ELF-1 (cell line): ENCODE data around the gene TSHZ2.
A peak's percentile ranks its signal among the peaks of the same experiment; 100 is the strongest.
"Not testable (repeated sequence)": the region's sequence is repeated elsewhere in the genome, so short reads cannot be mapped to it uniquely, and the experiment has no call there.

Source experiments
- DNase-seq: peaks from one replicate; pipeline ENCODE4 v3.0.0-alpha.2; 2016; ENCODE audit warnings: low read depth, low spot score

TSHZ2 gene

GRCh38 chr20:53303413-53303760 is 331.2 kb downstream of the TSHZ2 start:
- DNase-seq: no peak

GRCh38 chr20:53304146-53304545 is 332.0 kb downstream of the TSHZ2 start:
- no peak for DNase-seq

GRCh38 chr20:53306192-53306805 is 334.1 kb downstream of the TSHZ2 start:
- no peak for DNase-seq

- no peak for DNase-seq
Measured at GRCh38 chr20:53307964-53308597, 335.9 kb downstream of the TSHZ2 start.

- no peak for DNase-seq
Measured at GRCh38 chr20:53309515-53309914, 337.4 kb downstream of the TSHZ2 start.

- DNase-seq: no peak
Measured at GRCh38 chr20:53312957-53313356, 340.8 kb downstream of the TSHZ2 start.

GRCh38 chr20:53316206-53316937 is 344.2 kb downstream of the TSHZ2 start:
- no peak for DNase-seq

- no peak for DNase-seq
Measured at GRCh38 chr20:53319200-53319599, 347.0 kb downstream of the TSHZ2 start.

- DNase-seq: no peak
Measured at GRCh38 chr20:53319716-53320115, 347.6 kb downstream of the TSHZ2 start.

GRCh38 chr20:53320701-53321100 is 348.5 kb downstream of the TSHZ2 start:
- no peak for DNase-seq

- DNase-seq: no peak
Measured at GRCh38 chr20:53321596-53321995, 349.4 kb downstream of the TSHZ2 start.

- DNase-seq: no peak
Measured at GRCh38 chr20:53322651-53323050, 350.5 kb downstream of the TSHZ2 start.

GRCh38 chr20:53323460-53323859 is 351.3 kb downstream of the TSHZ2 start:
- not testable (repeated sequence) for DNase-seq

- DNase-seq: no peak
Measured at GRCh38 chr20:53324816-53325215, 352.7 kb downstream of the TSHZ2 start.

- DNase-seq: no peak
Measured at GRCh38 chr20:53328961-53329360, 356.8 kb downstream of the TSHZ2 start.

GRCh38 chr20:53329781-53330180 is 357.6 kb downstream of the TSHZ2 start:
- DNase-seq: no peak

- DNase-seq: no peak
Measured at GRCh38 chr20:53330601-53331140, 358.5 kb downstream of the TSHZ2 start.

- DNase-seq: peak; percentile 63
Measured at GRCh38 chr20:53331151-53331973, 359.2 kb downstream of the TSHZ2 start.

GRCh38 chr20:53332022-53332837 is 360.1 kb downstream of the TSHZ2 start:
- DNase-seq: no peak

- no peak for DNase-seq
Measured at GRCh38 chr20:53334861-53335260, 362.7 kb downstream of the TSHZ2 start.

GRCh38 chr20:53335555-53335954 is 363.4 kb downstream of the TSHZ2 start:
- no peak for DNase-seq
